ENCODE measurements around the gene CPNE2. TPM values are rescaled to one million over a fixed set of nuclear protein-coding genes. Genes with fewer than 3 reads are reported as not detected.
A peak's percentile ranks its signal among the peaks of the same experiment; 100 is the strongest.
"Not testable (repeated sequence)": the region's sequence is repeated elsewhere in the genome, so short reads cannot be mapped to it uniquely, and the experiment has no call there.

Gene CPNE2
- total RNA-seq, 1 donor = 11.6 TPM

DNA sequence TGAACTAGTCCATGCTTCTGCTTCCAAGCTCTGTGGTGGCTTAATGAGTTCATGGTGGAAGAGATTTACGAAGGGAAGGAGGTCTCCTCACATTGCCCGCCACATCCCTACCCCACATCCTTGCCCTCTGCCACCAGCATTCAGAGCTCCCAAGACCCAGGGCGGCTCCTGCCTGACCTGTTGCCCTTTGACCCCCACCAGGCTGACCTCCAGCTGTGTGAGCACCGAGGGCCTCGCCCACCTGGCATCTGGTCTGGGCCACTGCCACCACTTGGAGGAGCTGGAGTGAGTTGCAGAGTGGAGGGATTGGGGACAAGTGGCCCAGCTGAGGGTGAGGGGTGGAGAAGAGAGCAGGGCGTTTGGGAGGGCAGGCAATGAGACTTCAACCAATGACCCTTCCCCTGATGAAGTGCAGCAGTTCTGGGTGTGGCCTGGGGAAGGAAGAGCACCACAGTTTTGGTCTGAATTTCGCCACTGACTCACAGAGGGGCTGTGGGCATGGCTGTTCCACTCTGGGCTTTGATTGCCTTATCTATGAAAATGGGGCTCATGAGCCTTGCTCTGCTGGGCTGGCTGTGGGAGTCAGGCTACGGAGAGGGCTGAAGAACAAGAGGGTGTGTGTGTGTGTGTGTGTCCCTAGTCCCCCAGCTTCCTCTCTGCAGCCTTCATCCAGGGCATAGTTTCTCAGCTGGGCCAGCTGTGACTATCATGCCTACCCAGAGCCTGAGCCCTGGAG is 22.6 kb upstream of the CPNE2 start:
- H3K4me1 ChIP-seq (ENCODE audit: insufficient read depth, low read length) = peaks cover 8% of the 10 kb centered on the region
- TF ChIP-seq, protein P1, sequence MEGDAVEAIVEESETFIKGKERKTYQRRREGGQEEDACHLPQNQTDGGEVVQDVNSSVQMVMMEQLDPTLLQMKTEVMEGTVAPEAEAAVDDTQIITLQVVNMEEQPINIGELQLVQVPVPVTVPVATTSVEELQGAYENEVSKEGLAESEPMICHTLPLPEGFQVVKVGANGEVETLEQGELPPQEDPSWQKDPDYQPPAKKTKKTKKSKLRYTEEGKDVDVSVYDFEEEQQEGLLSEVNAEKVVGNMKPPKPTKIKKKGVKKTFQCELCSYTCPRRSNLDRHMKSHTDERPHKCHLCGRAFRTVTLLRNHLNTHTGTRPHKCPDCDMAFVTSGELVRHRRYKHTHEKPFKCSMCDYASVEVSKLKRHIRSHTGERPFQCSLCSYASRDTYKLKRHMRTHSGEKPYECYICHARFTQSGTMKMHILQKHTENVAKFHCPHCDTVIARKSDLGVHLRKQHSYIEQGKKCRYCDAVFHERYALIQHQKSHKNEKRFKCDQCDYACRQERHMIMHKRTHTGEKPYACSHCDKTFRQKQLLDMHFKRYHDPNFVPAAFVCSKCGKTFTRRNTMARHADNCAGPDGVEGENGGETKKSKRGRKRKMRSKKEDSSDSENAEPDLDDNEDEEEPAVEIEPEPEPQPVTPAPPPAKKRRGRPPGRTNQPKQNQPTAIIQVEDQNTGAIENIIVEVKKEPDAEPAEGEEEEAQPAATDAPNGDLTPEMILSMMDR (IDR thresholded peaks at IDR 0.05; ENCODE audit: extremely low read depth, low read depth, low read length) = no peak

DNA sequence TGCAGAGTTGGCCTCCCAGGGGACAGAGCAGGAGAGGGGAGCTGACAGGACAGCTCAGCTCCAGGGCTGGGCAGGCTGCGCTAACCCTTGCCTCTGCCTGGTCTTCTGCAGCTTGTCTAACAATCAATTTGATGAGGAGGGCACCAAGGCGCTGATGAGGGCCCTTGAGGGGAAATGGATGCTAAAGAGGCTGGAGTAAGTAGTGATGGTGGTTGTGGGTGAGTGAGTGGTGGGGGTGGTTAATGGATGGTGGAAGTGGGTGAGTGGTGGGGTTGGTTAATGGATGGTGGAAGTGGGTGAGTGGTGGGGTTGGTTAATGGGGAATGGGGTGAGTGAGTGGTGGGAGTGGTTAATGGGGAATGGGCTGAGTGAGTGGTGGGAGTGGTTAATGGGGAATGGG is 22.0 kb upstream of the CPNE2 start:
- Histone ChIP-seq H4K20me1 (ENCODE audit: insufficient read depth, low read length) (no peaks in the 10 kb centered on the region), H3K27ac (ENCODE audit: low read depth, low read length) (no peak overlapping the region), H3K4me2 (ENCODE audit: insufficient read depth, low read length) (no peak overlapping the region), H3K36me3 (ENCODE audit: insufficient read depth, low read length) (peaks cover 25% of the 10 kb centered on the region), H3K4me3 (ENCODE audit: insufficient read depth, low read length) (no peak overlapping the region), H3K9me3 (ENCODE audit: low read depth, low read length) (no peaks in the 10 kb centered on the region), H2AFZ (ENCODE audit: low read length) (no peak overlapping the region), H3K79me2 (ENCODE audit: insufficient read depth, low read length) (no peaks in the 10 kb centered on the region), H3K4me1 (ENCODE audit: insufficient read depth, low read length) (peaks cover 8% of the 10 kb centered on the region), H3K27me3 (ENCODE audit: insufficient read depth, low read length) (no peaks in the 10 kb centered on the region)
- peak; percentile 9 for DNase-seq (ENCODE audit: insufficient read length, low spot score, missing footprints)
- TF ChIP-seq, protein P1 (IDR thresholded peaks at IDR 0.05; ENCODE audit: extremely low read depth, low read depth, low read length) = no peak

More for the DNA sequence above, 22.6 kb upstream of the CPNE2 start:
- no peaks in the 10 kb centered on the region for H4K20me1 ChIP-seq (ENCODE audit: insufficient read depth, low read length)
- H2AFZ ChIP-seq (ENCODE audit: low read length) = no peak overlapping the region
- no peak overlapping the region for H3K4me3 ChIP-seq (ENCODE audit: insufficient read depth, low read length)
- DNase-seq (ENCODE audit: insufficient read length, low spot score, missing footprints) = peak; percentile 17
- no peaks in the 10 kb centered on the region for H3K27me3 ChIP-seq (ENCODE audit: insufficient read depth, low read length)
- peaks cover 23% of the 10 kb centered on the region for H3K36me3 ChIP-seq (ENCODE audit: insufficient read depth, low read length)
- H3K4me2 ChIP-seq (ENCODE audit: insufficient read depth, low read length) = no peak overlapping the region
- H3K79me2 ChIP-seq (ENCODE audit: insufficient read depth, low read length) = no peaks in the 10 kb centered on the region
- H3K9me3 ChIP-seq (ENCODE audit: low read depth, low read length) = no peaks in the 10 kb centered on the region
- no peak overlapping the region for H3K27ac ChIP-seq (ENCODE audit: low read depth, low read length)

DNA sequence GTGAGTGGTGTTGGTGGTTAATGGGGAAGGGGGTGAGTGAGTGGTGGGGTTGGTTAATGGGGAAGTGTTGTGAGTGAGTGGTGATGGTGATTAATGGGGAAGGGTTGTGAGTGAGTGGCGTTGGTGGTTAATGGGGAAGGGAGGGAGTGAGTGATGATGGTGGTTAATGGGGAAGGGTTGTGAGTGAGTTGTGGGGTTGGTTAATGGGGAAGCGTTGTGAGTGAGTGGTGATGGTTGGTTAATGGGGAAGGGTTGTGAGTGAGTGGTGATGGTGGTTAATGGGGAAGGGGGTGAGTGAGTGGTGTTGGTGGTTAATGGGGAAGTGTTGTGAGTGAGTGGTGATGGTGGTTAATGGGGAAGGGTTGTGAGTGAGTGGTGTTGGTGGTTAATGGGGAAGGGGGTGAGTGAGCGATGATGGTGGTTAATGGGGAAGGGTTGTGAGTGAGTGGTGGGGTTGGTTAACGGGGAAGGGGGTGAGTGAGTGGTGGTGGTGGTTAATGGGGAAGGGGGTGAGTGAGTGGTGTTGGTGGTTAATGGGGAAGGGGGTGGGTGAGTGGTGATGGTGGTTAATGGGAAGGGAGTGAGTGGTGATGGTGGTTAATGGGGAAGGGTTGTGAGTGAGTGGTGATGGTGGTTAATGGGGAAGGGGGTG is 21.2 kb upstream of the CPNE2 start:
- H3K27ac ChIP-seq (ENCODE audit: low read depth, low read length); H3K4me2 ChIP-seq (ENCODE audit: insufficient read depth, low read length); H3K9me3 ChIP-seq (ENCODE audit: low read depth, low read length); DNase-seq (ENCODE audit: insufficient read length, low spot score, missing footprints); H2AFZ ChIP-seq (ENCODE audit: low read length); H4K20me1 ChIP-seq (ENCODE audit: insufficient read depth, low read length); H3K79me2 ChIP-seq (ENCODE audit: insufficient read depth, low read length); H3K4me3 ChIP-seq (ENCODE audit: insufficient read depth, low read length); H3K27me3 ChIP-seq (ENCODE audit: insufficient read depth, low read length); H3K4me1 ChIP-seq (ENCODE audit: insufficient read depth, low read length): not testable (repeated sequence)
- H3K36me3 ChIP-seq (ENCODE audit: insufficient read depth, low read length) = peaks cover 28% of the 10 kb centered on the region

DNA sequence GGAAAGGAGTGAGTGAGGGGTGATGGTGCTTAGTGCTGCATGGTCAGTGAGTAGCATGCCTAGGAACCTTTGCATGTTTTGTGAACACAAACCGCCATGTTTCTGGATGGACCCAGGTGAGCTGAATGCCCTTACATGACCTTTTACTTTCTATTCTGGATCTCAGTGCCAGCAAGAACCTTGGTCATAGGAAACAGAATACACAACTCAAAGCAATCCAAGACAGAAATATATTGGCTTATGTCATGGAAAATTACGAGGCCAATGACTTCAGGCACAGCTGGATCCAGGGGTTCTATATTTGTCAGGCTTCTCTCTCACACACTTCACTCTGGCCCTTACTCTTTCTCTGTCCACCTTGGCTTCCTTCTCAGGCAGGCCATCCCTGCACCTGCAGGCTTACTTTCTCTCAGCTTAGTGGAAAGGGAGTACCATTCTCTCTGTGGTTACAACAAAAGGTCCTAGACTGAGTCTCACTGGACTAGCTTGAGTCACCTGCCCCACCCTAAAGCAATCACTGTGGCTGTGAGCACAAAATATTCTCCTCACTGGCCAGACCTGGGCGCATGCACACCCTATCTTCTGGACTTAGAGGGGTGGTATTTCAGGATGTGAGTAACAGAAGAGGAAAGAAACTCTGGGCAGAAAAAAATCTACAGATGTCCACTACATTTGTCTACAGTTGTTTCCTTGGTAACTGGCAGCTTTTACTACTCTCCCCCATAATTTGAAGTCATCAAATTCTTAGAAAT is 20.4 kb upstream of the CPNE2 start:
- Histone ChIP-seq H3K4me3 (ENCODE audit: insufficient read depth, low read length) (no peak overlapping the region), H3K9me3 (ENCODE audit: low read depth, low read length) (no peaks in the 10 kb centered on the region), H4K20me1 (ENCODE audit: insufficient read depth, low read length) (no peaks in the 10 kb centered on the region), H3K27ac (ENCODE audit: low read depth, low read length) (peak overlapping the region; percentile 25), H3K4me2 (ENCODE audit: insufficient read depth, low read length) (no peak overlapping the region), H3K79me2 (ENCODE audit: insufficient read depth, low read length) (no peaks in the 10 kb centered on the region), H3K27me3 (ENCODE audit: insufficient read depth, low read length) (no peaks in the 10 kb centered on the region), H2AFZ (ENCODE audit: low read length) (no peak overlapping the region), H3K4me1 (ENCODE audit: insufficient read depth, low read length) (peaks cover 8% of the 10 kb centered on the region), H3K36me3 (ENCODE audit: insufficient read depth, low read length) (peaks cover 32% of the 10 kb centered on the region)
- peak; percentile 85 for DNase-seq (ENCODE audit: insufficient read length, low spot score, missing footprints)
- TF ChIP-seq, protein P1 (IDR thresholded peaks at IDR 0.05; ENCODE audit: extremely low read depth, low read depth, low read length) = no peak
